Forelimb muscle (tissue), 1 donor: Measurements from ENCODE around the gene ARPC3. TPM values are rescaled to one million over a fixed set of nuclear protein-coding genes. Genes with fewer than 3 reads are reported as not detected.
"Not testable (repeated sequence)": the region's sequence is repeated elsewhere in the genome, so short reads cannot be mapped to it uniquely, and the experiment has no call there.

Experiments used
- DNase-seq: peaks from one replicate; pipeline ENCODE4 v3.0.0-alpha.2; 2013; ENCODE audit warnings: low read depth
- polyA plus RNA-seq: library from polyadenylated mRNA; unstranded; fragments of 120-200 nt; gene quantifications from one replicate; pipeline ENCODE4 v1.2.1, GENCODE V29; 2013; ENCODE audit not compliant: insufficient read length

Gene ARPC3
- polyA plus RNA-seq, 1 donor = 120 TPM

DNA sequence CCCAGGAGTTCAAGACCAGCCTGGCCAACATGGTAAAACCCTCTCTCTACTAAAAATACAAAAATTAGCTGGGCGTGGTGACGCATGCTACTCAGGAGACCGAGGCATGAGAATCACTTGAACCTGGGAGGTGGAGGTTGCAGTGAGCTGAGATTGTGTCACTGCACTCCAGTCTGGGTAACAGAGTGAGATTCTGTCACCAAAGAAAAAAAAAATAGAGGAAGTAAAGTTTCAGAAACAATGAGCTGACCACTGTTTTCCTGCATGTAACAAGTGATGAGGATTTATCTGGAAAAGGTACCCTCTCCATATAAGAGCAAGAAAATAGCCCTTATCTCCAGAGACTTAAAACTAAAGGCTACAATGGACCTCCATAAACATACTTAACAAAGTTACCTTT is 33.0 kb downstream of the ARPC3 start:
- not testable (repeated sequence) for DNase-seq

DNA sequence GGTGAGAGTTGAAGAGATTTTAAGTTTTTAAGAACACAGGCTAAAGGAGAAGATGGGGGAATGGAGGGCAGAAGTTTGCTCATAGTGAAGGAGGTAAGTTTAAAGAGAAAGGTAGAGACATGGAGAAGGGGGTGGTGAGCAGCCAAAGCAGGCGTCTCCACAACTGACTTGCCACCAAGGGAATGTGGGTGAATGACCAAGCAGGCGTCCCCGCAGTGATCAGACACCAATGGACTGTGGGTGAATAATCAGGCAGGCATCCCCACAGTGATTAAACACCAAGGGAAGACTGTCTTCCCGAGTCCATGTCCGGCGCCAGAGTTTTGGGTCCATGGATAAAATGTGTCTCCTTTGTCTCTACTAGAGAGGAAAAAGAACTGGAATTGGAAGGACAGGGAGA is 40.1 kb downstream of the ARPC3 start:
- DNase-seq = not testable (repeated sequence)

DNA sequence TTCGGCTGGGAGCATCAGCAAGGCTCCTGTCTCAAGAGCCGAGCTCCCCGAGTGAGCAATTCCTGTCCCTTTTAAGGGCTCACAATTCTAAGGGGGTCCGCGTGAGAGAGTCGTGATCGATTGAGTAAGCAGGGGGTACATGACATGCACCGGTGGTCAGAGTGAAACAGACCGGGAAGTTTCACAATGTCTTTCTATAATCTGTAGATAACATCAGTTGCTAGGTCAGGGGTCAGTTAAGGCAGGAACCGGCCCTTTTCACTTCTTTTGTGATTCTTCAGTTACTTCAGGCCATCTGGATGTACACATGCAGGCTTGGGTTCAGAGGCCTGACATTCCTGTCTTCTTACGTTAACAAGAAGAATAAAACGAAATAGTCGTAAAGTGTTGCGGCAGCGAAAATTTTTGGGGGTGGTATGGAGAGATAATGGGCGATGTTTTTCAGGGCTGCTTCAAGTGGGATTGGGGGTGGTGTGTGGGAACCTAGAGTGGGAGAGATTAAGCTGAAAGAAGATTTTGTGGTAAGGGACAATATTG is 44.9 kb downstream of the ARPC3 start:
- DNase-seq = not testable (repeated sequence)

DNA sequence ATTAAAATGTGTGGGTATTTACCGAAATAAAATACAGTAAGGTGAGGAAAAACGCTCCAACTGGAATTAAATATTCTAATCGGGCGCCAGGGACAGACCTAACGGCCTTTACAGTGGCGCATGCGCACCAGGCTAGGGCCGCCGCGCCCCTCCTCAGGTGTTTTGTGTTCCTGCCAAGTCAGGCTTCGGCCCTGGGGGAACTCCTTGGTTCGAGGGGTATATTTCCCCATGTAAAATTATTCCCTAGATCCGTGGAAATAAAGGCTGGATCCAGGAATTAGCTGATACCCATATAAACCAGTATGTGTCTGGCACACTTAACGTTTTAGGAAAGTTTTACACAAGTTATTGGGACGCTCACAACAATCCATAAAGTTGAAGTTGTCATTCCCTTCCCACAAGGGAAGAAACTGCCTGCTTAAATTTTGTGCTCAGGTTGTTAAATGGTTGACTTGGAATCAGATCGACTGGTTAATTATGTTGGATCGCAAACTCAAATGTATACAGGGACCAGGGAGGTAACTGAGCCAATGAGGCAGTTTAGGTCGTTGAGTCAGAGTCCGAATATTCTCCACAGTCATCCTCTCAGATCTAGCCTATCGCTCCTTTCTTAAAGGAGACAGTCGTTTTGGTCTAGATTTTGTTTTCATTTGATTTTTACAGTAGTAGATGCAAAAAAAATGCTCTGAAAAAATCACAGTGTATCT is 46.0 kb downstream of the ARPC3 start:
- peak; percentile 39 for DNase-seq

DNA sequence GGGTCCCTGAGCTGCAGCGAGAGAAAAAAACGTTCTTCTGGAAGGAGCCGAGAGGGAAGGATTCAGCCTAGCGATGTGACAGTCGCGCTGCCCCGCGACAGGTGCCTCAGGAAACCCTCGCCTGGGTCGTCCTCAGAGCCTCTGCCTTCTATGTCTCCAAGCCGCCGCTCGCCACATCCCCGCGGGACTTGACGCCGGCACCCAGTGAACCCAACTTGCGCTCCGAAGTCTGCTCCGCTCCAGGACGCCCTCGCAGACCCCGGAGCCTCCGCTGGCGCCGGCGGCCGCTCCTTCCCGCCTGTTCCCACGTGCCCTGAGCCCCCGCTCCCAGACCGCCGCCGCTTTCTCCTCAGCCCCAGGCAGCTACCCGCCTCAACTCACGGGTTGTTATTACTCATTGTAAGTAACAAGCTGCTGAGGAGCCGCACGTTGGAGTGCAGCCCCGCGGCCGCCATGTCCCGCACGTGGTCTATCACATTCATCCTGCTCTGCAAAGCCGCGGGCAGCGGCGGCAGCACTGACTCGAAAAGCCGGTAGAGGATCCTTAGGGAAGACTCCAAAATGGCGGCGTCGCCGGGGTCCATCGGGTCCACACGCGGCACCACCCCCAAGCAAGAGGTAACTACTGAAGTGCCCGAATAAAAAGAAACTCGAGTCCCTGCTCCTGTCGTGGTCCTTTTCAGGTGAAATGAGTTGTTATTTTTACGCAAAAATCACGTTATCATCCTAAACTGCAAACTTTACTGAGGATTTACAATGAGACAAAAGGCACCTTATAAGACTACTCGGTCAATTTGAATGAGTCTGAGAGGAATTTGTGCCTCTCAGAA is 46.8 kb downstream of the ARPC3 start, which contains the start of gene ANAPC7:
Gene ANAPC7 (minus strand): TSS at position 563 of the 830 bp plus-strand sequence. CDS start 81 bp downstream, at position 482.
- DNase-seq = peak; percentile 72

Other genes with a start within 250 kb of the ARPC3 start
- 635 TPM for gene ATP2A2, start 169.1 kb downstream of the ARPC3 start, polyA plus RNA-seq
- gene ANAPC7, start 46.6 kb downstream of the ARPC3 start, polyA plus RNA-seq = 62.4 TPM
- gene GPN3, start 17.9 kb upstream of the ARPC3 start, polyA plus RNA-seq = 22.3 TPM
- gene FAM216A, start 18.5 kb upstream of the ARPC3 start, polyA plus RNA-seq = 15.1 TPM
- gene VPS29, start 51.8 kb upstream of the ARPC3 start, polyA plus RNA-seq = 129 TPM
- gene RAD9B, start 52.0 kb upstream of the ARPC3 start, polyA plus RNA-seq = 4.4 TPM
- 10.6 TPM for gene PPTC7, start 133.0 kb upstream of the ARPC3 start, polyA plus RNA-seq
- gene TCTN1, start 163.8 kb upstream of the ARPC3 start, polyA plus RNA-seq = 19.9 TPM
- 4.7 TPM for gene HVCN1, start 238.8 kb upstream of the ARPC3 start, polyA plus RNA-seq